T-helper 1 cell treated with Interleukin-12 subunit alpha and Interleukin-12 subunit beta and Interleukin-4 antibody, amounts not matched to agents 30 ng/mL and 1 ng/mL, for 36 hours (primary cell): ENCODE data around the gene ARMC9. TPM values are rescaled to one million over a fixed set of nuclear protein-coding genes. Genes with fewer than 3 reads are reported as not detected.
"Not testable (repeated sequence)": the region's sequence is repeated elsewhere in the genome, so short reads cannot be mapped to it uniquely, and the experiment has no call there.

Experiments used
- intact Hi-C: fragments of 100-400 bp; cut with micrococcal nuclease; formaldehyde crosslinking; loops from one replicate; pipeline ENCODE4 v1.15.1; 2024
- total RNA-seq: library from RNA; stranded (reverse); gene quantifications from 2 replicates; pipeline ENCODE4 v1.2.3, GENCODE V29; 2022

The ARMC9 gene
- total RNA-seq, 1 donor from 2014 or later = 1.4 TPM

DNA sequence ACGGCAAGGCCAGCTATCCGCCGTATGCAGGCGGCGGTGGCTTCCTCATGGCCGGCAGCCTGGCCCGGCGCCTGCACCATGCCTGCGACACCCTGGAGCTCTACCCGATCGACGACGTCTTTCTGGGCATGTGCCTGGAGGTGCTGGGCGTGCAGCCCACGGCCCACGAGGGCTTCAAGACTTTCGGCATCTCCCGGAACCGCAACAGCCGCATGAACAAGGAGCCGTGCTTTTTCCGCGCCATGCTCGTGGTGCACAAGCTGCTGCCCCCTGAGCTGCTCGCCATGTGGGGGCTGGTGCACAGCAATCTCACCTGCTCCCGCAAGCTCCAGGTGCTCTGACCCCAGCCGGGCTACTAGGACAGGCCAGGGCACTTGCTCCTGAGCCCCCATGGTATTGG, 200.2 kb downstream of the ARMC9 start:
- intact Hi-C loops = no loop called here

DNA sequence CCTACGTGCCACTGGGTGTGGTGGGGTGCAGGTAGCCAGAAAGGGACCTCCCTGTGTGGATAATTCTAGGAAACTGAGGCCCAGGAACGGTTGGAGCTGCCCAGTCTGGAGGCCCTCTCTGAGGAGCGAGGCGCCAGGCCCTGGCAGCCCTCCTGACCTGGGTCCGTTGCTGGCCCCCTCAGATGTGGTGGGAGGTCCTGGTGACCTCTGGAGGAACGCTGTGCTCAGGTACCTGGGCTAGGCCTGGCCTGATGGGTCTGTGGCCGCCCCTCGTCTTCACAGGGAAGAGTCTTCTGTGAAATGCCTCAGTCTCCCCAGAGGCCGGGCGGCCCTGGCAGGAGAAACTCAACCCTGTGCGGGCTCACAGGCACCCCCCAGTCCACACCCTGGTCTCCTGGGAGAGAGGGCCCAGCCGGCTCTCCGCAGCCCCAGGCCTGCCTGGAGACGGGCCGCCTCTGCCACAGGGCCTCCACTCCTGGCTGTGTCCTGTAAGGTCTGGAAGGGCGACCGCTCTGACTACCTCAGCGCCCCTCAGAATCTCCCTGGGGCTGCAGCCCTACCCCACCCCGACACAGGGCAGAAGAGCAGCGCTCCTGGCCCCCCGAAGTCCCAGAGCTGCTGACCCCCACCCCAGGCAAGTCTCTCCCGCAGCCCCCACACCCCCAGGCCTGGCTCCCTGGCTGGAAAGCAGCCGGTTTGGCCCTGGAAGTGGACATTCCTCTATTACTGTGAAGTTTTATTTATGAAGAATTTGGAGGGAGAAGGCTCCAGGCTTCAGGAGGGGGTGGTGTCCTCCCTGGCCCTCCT, 200.8 kb downstream of the ARMC9 start:
- intact Hi-C loops = no loop called here

DNA sequence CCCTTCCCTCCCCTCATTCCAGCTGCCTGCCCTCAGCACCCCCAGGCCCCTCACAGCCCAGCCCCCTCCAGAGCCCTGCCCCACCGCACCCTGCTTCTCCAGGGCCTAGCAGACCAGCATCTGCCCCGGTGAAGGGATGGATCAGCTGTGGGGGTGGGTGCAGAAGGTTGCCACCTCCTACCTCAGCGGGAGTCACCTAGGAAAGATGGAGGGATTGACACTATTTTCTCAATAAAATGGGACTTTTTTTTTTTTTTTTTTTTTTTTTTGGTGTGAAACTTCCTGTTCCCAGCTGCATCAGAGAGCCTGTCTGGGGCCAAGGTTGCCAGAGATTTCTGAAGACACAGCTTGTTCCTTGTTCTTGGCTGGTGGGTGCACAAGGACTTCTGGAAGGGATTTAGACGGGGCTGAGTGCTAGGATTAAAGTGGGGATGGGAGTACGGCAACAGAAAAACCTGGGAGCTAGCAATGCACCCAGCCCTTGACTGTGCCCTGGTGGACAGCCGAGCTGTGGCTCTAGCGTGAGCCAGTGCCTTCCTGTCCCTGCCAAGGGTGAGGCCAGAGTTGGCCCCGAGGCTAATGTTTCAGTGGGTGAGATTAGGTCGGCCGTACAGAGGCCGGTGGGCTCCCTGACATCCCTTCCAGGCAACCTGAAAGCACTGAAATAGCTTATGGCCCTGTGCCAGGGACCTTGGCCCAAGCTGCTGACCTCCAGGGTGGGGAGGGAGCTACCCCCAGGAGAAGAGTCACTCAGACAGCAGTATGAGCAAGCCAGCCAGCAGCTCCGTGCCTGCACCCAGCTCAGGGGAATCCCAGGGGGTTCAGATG, 201.6 kb downstream of the ARMC9 start:
- intact Hi-C loops = no loop called here

DNA sequence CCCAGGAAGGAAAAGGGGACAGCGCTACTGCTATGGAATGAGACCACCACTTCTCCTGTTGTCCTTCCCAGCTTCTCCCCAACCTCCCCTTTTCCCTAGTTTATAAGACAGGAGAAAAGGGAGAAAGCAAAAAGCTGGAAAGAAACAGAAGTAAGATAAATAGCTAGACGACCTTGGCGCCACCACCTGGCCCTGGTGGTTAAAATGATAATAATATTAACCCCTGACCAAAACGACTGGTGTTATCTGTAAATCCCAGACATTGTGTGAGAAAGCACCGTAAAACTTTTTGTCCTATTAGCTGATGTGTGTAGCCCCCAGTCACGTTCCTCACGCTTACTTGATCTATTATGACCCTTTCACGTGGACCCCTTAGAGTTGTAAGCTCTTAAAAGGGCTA, 202.2 kb downstream of the ARMC9 start:
- intact Hi-C loops = not testable (repeated sequence)

GRCh38 chr2:231401101-231401500, 202.7 kb downstream of the ARMC9 start:
- intact Hi-C loops = not testable (repeated sequence)

- intact Hi-C loops = not testable (repeated sequence)
Observed at GRCh38 chr2:231403421-231404182, 205.2 kb downstream of the ARMC9 start.

- intact Hi-C loops = not testable (repeated sequence)
Observed at GRCh38 chr2:231404183-231404578, 205.8 kb downstream of the ARMC9 start.

GRCh38 chr2:231405601-231406367, 207.4 kb downstream of the ARMC9 start:
- intact Hi-C loops = loop anchor here (1.0 kb wide), 3 partner anchors 108 to 301 kb away; no protein-coding TSS in a partner anchor

DNA sequence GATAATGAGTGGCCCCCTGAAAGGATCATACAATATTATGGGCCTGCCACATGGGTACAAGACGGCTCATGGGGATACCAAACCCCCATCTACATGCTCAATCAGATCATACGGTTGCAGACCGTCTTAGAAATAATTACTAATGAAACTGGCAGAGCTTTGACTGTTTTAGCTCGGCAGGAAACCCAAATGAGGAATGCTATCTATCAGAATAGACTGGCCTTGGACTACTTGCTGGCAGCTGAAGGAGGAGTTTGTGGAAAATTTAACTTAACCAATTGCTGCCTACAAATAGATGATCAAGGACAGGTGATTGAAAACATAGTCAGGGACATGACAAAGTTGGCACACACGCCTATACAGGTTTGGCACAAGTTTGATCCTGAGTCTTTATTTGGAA, 209.3 kb downstream of the ARMC9 start:
- intact Hi-C loops = not testable (repeated sequence)

DNA sequence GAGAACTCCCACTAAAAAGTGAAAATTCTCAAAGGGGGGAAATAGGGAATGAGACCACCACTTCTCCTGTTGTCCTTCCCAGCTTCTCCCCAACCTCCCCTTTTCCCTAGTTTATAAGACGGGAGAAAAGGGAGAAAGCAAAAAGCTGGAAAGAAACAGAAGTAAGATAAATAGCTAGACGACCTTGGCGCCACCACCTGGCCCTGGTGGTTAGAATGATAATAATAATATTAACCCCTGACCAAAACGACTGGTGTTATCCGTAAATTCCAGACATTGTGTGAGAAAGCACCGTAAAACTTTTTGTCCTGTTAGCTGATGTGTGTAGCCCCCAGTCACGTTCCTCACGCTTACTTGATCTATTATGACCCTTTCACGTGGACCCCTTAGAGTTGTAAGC, 209.9 kb downstream of the ARMC9 start:
- intact Hi-C loops = not testable (repeated sequence)

- intact Hi-C loops = no loop called here
Observed at GRCh38 chr2:231409776-231410175, 211.3 kb downstream of the ARMC9 start.

GRCh38 chr2:231410293-231411004, 212.0 kb downstream of the ARMC9 start:
- intact Hi-C loops = no loop called here

GRCh38 chr2:231411237-231411636, 212.8 kb downstream of the ARMC9 start:
- intact Hi-C loops = no loop called here

- intact Hi-C loops = no loop called here
Observed at GRCh38 chr2:231411831-231412617, 213.6 kb downstream of the ARMC9 start.

DNA sequence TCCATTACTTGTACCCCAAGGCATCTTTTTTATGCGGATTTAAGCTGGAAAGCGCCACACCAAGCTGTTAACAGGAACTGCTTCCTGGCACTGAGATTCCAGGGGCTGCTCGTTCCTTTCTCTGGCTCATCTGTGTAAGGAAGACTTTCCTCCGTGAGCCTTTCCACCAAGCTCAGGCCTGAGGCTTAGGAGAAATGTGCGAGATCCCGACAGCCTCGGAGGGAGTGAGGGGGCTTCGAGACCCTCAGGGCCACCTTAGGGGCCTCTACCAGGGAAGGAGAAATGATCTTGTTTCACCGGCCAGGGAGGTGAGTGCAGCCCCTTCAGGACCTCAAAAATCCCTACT, 214.2 kb downstream of the ARMC9 start:
- intact Hi-C loops = no loop called here

DNA sequence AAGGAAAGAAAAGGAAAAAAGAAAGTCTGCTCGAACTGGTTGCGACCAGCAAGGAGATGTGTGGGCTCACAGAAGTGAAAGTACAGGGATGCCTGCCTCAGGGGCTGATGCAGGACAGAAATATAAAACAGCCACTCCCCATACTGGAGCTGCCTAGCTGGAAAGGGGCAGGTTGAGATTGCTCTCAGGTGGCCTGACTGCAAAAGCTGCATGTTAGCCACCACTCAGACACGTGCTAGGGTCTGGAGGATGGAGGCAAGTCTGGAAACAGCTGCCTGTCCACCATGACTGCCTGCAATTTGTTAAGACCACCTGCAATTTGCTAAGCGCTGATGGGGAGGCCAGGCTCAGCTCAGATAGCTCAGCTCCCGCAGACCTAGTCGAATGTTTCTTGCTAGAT, 215.0 kb downstream of the ARMC9 start:
- intact Hi-C loops = no loop called here

GRCh38 chr2:231413921-231414476, 215.6 kb downstream of the ARMC9 start:
- intact Hi-C loops = no loop called here

GRCh38 chr2:231415029-231415428, 216.6 kb downstream of the ARMC9 start:
- intact Hi-C loops = no loop called here
